IMR-90 (cell line): ENCODE data around the gene RNF43. TPM values are rescaled to one million over a fixed set of nuclear protein-coding genes. Genes with fewer than 3 reads are reported as not detected.

Experiments
- ATAC-seq: fragments of 200-7000 bp; cut with Tn5 transposase; 2 replicates; pipeline ENCODE4 v1.9.1; 2020; ENCODE audit warnings: low read depth, mild to moderate bottlenecking, moderate library complexity
- BruUV-seq: library from RNA; stranded (reverse); fragments of 400-500 nt; replicated peaks from 2 replicates; lab custom pipeline; 2021; lab: Mats Ljungman, UMichigan
- CTCF ChIA-PET: fragments of 300-600 bp; formaldehyde crosslinking; extraction: SDS; loops from one replicate; lab custom pipeline; 2021; ENCODE audit warnings: antibody characterized with exemption; lab: Yijun Ruan, JAX
- POLR2A ChIA-PET: fragments of 300-600 bp; sonication (Branson Sonifier 250); formaldehyde crosslinking; loops from one replicate; lab custom pipeline; 2022; ENCODE audit warnings: antibody characterized with exemption; ENCODE audit not compliant: unreplicated experiment; lab: Charles Lee
- DNase-seq: peaks from one replicate; pipeline ENCODE4 v3.0.0; 2013
- H2AFZ ChIP-seq: replicated peaks from 2 replicates; pipeline ENCODE3; 2013; ENCODE audit warnings: low read length, mild to moderate bottlenecking; ENCODE audit not compliant: poor library complexity
- H2AK5ac ChIP-seq: 2 replicates; pipeline ENCODE4 v1.6.1; 2013; ENCODE audit warnings: low read depth, low read length, inconsistent platforms
- H2AK9ac ChIP-seq: replicated peaks from 2 replicates; pipeline ENCODE3; 2013; ENCODE audit warnings: mild to moderate bottlenecking, low read depth, low read length, moderate library complexity; ENCODE audit not compliant: poor library complexity
- H2BK120ac ChIP-seq: 2 replicates; pipeline ENCODE4 v1.6.1; 2013; ENCODE audit warnings: low read depth, low read length, inconsistent platforms
- H2BK15ac ChIP-seq: 3 replicates; pipeline ENCODE4 v1.6.1; 2013; ENCODE audit warnings: low read depth, low read length, inconsistent platforms
- H2BK20ac ChIP-seq: 2 replicates; pipeline ENCODE4 v1.6.1; 2013; ENCODE audit warnings: low read depth, mild to moderate bottlenecking, inconsistent platforms, low read length, moderate library complexity
- H2BK5ac ChIP-seq: 2 replicates; pipeline ENCODE4 v1.6.1; 2013; ENCODE audit warnings: mild to moderate bottlenecking, low read depth, low read length, inconsistent platforms; ENCODE audit not compliant: poor library complexity, severe bottlenecking
- H3K14ac ChIP-seq: replicated peaks from 2 replicates; pipeline ENCODE4 v1.6.1; 2013; ENCODE audit warnings: low read depth, low read length, inconsistent platforms
- H3K18ac ChIP-seq: 2 replicates; pipeline ENCODE4 v1.6.1; 2013; ENCODE audit warnings: low read depth, low read length, control low read depth
- H3K23ac ChIP-seq: 2 replicates; pipeline ENCODE4 v1.6.1; 2013; ENCODE audit warnings: low read depth, low read length, inconsistent platforms
- H3K27ac ChIP-seq: 2 replicates; pipeline ENCODE4 v1.5.1; 2013; ENCODE audit warnings: mild to moderate bottlenecking, control low read depth, low read length; ENCODE audit not compliant: insufficient read depth
- H3K27me3 ChIP-seq: 2 replicates; pipeline ENCODE4 v1.6.1; 2013; ENCODE audit warnings: low read length; ENCODE audit not compliant: control insufficient read depth, insufficient read depth
- H3K36me3 ChIP-seq: 2 replicates; pipeline ENCODE4 v1.6.1; 2013; ENCODE audit warnings: low read length, mixed read lengths; ENCODE audit not compliant: control insufficient read depth, insufficient read depth
- H3K4ac ChIP-seq: 2 replicates; pipeline ENCODE4 v1.6.1; 2013; ENCODE audit warnings: low read depth, low read length, inconsistent platforms
- H3K4me1 ChIP-seq: 2 replicates; pipeline ENCODE4 v1.6.1; 2013; ENCODE audit warnings: low read length, mixed read lengths; ENCODE audit not compliant: control insufficient read depth, insufficient read depth
- H3K4me2 ChIP-seq: 2 replicates; pipeline ENCODE4 v1.6.1; 2013; ENCODE audit warnings: low read depth, mild to moderate bottlenecking, control low read depth, low read length, moderate library complexity
- H3K4me3 ChIP-seq: 2 replicates; pipeline ENCODE4 v1.5.1; 2013; ENCODE audit warnings: low read depth, mild to moderate bottlenecking, control low read depth, low read length, moderate library complexity; ENCODE audit not compliant: insufficient read depth
- H3K56ac ChIP-seq: 2 replicates; pipeline ENCODE4 v1.6.1; 2013; ENCODE audit warnings: low read length, inconsistent platforms; ENCODE audit not compliant: insufficient read depth; ENCODE audit errors: extremely low read depth
- H3K79me1 ChIP-seq, 2 experiments: 2 replicates each; pipeline ENCODE4 v1.6.1; 2013; ENCODE audit warnings: low read length in 2 of 2, inconsistent platforms in 1 of 2, low read depth in 1 of 2
- H3K9ac ChIP-seq: 2 replicates; pipeline ENCODE4 v1.6.1; 2013; ENCODE audit warnings: low read depth, low read length, control low read depth
- H3K9me1 ChIP-seq: 2 replicates; pipeline ENCODE4 v1.6.1; 2013; ENCODE audit warnings: low read length, inconsistent platforms; ENCODE audit not compliant: insufficient read depth
- H3K9me3 ChIP-seq: 2 replicates; pipeline ENCODE4 v1.6.1; 2013; ENCODE audit warnings: low read length; ENCODE audit not compliant: control insufficient read depth, insufficient read depth
- H4K20me1 ChIP-seq: 2 replicates; pipeline ENCODE4 v1.6.1; 2013; ENCODE audit warnings: low read length, inconsistent platforms; ENCODE audit not compliant: insufficient read depth
- H4K5ac ChIP-seq: 2 replicates; pipeline ENCODE4 v1.6.1; 2013; ENCODE audit warnings: mild to moderate bottlenecking, low read depth, low read length, control low read depth
- H4K8ac ChIP-seq, 2 experiments: 2 replicates each; pipeline ENCODE4 v1.6.1; 2013; ENCODE audit warnings: low read depth in 2 of 2, low read length in 2 of 2, control low read depth in 1 of 2, inconsistent platforms in 1 of 2
- H4K91ac ChIP-seq: 2 replicates; pipeline ENCODE4 v1.6.1; 2013; ENCODE audit warnings: low read depth, low read length, inconsistent platforms; ENCODE audit not compliant: insufficient read depth
- BHLHE40 ChIP-seq: fragments of 150-350 bp; IDR thresholded peaks from 2 replicates; pipeline ENCODE4 v1.6.1; 2016; ENCODE audit warnings: mild to moderate bottlenecking, low read depth, low read length
- CEBPB ChIP-seq: IDR thresholded peaks from 2 replicates; pipeline ENCODE4 v1.6.1; 2012; ENCODE audit warnings: low read depth, low read length, improper control_type of control experiment
- CHD1 ChIP-seq: IDR thresholded peaks from 2 replicates; pipeline ENCODE4 v1.6.1; 2012; ENCODE audit warnings: low read depth, low read length, improper control_type of control experiment
- FOS ChIP-seq: fragments of 150-350 bp; IDR thresholded peaks from 2 replicates; pipeline ENCODE4 v1.6.1; 2016; ENCODE audit warnings: low read depth, low read length
- MAFK ChIP-seq: IDR thresholded peaks from 2 replicates; pipeline ENCODE4 v1.6.1; 2012; ENCODE audit warnings: low read depth, low read length, improper control_type of control experiment
- MAZ ChIP-seq: IDR thresholded peaks from 2 replicates; pipeline ENCODE4 v1.6.1; 2012; ENCODE audit warnings: low read depth, mild to moderate bottlenecking, low read length, improper control_type of control experiment, moderate library complexity, borderline replicate concordance
- MXI1 ChIP-seq: IDR thresholded peaks from 2 replicates; pipeline ENCODE4 v1.6.1; 2012; ENCODE audit warnings: low read depth, mild to moderate bottlenecking, low read length, moderate library complexity, borderline replicate concordance
- NFE2L2 ChIP-seq: fragments of 150-350 bp; IDR thresholded peaks from 2 replicates; pipeline ENCODE4 v1.6.1; 2016; ENCODE audit warnings: low read depth, mild to moderate bottlenecking, low read length
- POLR2A ChIP-seq: IDR thresholded peaks from 2 replicates; pipeline ENCODE4 v1.6.1; 2012; ENCODE audit warnings: mild to moderate bottlenecking, low read depth, low read length
- RAD21 ChIP-seq: IDR thresholded peaks from 2 replicates; pipeline ENCODE4 v1.6.1; 2012; ENCODE audit warnings: low read length, improper control_type of control experiment
- RCOR1 ChIP-seq: IDR thresholded peaks from 2 replicates; pipeline ENCODE4 v1.6.1; 2012; ENCODE audit warnings: mild to moderate bottlenecking, low read length, improper control_type of control experiment; ENCODE audit not compliant: insufficient replicate concordance
- RFX5 ChIP-seq: IDR thresholded peaks from 2 replicates; pipeline ENCODE4 v1.8.0; 2012; ENCODE audit warnings: low read depth, mild to moderate bottlenecking, low read length, moderate library complexity
- SMC3 ChIP-seq: fragments of 150-350 bp; IDR thresholded peaks from 2 replicates; pipeline ENCODE4 v1.6.1; 2016; ENCODE audit warnings: low read depth, mild to moderate bottlenecking, antibody characterized with exemption, low read length, moderate library complexity
- WGBS, 2 experiments: methylation state at CpG; one replicate each; pipeline versions ENCODE4 v1.1.5 to v1.1.7; 2013; ENCODE audit warnings: missing lambda C conversion rate in 2 of 2; ENCODE audit not compliant: insufficient read length in 1 of 2; ENCODE audit errors: extremely low coverage in 2 of 2; 5-methylcytosine and 5-hydroxymethylcytosine counted together
- dilution Hi-C: fragments of 300-500 bp; cut with HindIII; formaldehyde crosslinking; loops from one replicate; pipeline ENCODE4 v1.14.3; 2018; ENCODE audit warnings: low sequenced_read_pairs; ENCODE audit not compliant: unreplicated experiment
- in situ Hi-C: fragments of 300-500 bp; cut with MboI; formaldehyde crosslinking; loops from 3 replicates; pipeline ENCODE4 v1.14.3; 2019; ENCODE audit warnings: low sequenced_read_pairs, inconsistent platforms, mixed read lengths
- intact Hi-C: fragments of 100-400 bp; cut with micrococcal nuclease; formaldehyde crosslinking; loops from 2 replicates; pipeline ENCODE4 v1.10.0; 2022
- polyA plus RNA-seq, 3 experiments: library from polyadenylated mRNA; depleted of rRNA; stranded (reverse); fragments of >200 nt; gene quantifications; 2 replicates each; pipeline ENCODE4 v1.2.3, GENCODE V29; 2012; ENCODE audit warnings: low replicate concordance in 1 of 3
- total RNA-seq: library from RNA; depleted of rRNA; stranded (reverse); fragments of >200 nt; gene quantifications from 2 replicates; pipeline ENCODE4 v1.2.3, GENCODE V29; 2012
- TF ChIP-seq, protein P1 (sequence below): fragments of 150-350 bp; IDR thresholded peaks from 2 replicates; pipeline ENCODE4 v1.6.1; 2016; ENCODE audit warnings: low read depth, mild to moderate bottlenecking, low read length, moderate library complexity, borderline replicate concordance
- TF ChIP-seq, protein P2 (sequence below): fragments of 150-350 bp; IDR thresholded peaks from 2 replicates; pipeline ENCODE4 v1.6.1; 2017; ENCODE audit warnings: mild to moderate bottlenecking, antibody characterized with exemption, low read length, low read depth
- TF ChIP-seq, protein P3 (sequence below): conservative IDR thresholded peaks from 2 replicates; pipeline ENCODE4 v1.5.1; 2012; ENCODE audit warnings: mild to moderate bottlenecking, low read depth, low read length, improper control_type of control experiment

The RNF43 gene
- total and polyA plus RNA-seq, 2 of the 4 experiments (the other 2 are of a cell fraction), result under 0.01 TPM; not detected in 1

DNA sequence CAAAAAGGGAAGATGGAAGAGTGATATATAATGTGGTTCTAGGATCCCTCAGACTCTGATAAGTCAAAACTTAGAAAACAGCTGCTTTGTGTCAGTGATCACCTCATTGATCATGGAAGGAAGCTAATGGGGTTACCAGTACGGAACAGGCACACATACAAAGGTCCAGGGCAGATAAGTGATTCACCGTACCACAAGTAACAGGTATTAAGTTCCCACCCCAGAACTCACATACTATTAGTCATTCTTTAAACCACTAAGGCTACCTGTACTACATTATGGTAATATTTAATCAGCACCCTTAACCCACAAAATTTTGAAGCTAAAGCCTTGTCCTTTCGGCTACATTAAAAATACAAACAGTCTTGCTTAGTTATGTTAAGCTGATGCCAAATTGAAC lies 17.4 kb downstream of the RNF43 start:
- no peak overlapping the region for H2AFZ ChIP-seq
- H2BK120ac ChIP-seq, result no peak overlapping the region
- ChIA-PET CTCF (no interaction called here), POLR2A (no interaction called here)
- DNase-seq, result no peak
- no peak overlapping the region for H3K23ac ChIP-seq
- no peak overlapping the region for H3K4me2 ChIP-seq
- intact Hi-C loops, result no loop called here
- no peak overlapping the region for H2AK9ac ChIP-seq
- dilution Hi-C loops, result no loop called here
- no peaks in the 10 kb centered on the region for H4K20me1 ChIP-seq
- no peak overlapping the region for H4K5ac ChIP-seq
- no peaks in the 10 kb centered on the region for H3K79me1 ChIP-seq
- TF ChIP-seq POLR2A, result no peak
- TF ChIP-seq, protein P1, sequence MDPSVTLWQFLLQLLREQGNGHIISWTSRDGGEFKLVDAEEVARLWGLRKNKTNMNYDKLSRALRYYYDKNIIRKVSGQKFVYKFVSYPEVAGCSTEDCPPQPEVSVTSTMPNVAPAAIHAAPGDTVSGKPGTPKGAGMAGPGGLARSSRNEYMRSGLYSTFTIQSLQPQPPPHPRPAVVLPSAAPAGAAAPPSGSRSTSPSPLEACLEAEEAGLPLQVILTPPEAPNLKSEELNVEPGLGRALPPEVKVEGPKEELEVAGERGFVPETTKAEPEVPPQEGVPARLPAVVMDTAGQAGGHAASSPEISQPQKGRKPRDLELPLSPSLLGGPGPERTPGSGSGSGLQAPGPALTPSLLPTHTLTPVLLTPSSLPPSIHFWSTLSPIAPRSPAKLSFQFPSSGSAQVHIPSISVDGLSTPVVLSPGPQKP, result no peak
- no peak for TF ChIP-seq RCOR1
- TF ChIP-seq CHD1, result no peak
- no peak for TF ChIP-seq MAZ
- no peak for TF ChIP-seq FOS
- no peak for TF ChIP-seq MAFK
- TF ChIP-seq, protein P2, sequence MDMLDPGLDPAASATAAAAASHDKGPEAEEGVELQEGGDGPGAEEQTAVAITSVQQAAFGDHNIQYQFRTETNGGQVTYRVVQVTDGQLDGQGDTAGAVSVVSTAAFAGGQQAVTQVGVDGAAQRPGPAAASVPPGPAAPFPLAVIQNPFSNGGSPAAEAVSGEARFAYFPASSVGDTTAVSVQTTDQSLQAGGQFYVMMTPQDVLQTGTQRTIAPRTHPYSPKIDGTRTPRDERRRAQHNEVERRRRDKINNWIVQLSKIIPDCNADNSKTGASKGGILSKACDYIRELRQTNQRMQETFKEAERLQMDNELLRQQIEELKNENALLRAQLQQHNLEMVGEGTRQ, result no peak
- TF ChIP-seq SMC3, result no peak
- no peak for TF ChIP-seq NFE2L2
- no peak for TF ChIP-seq MXI1
- no peak for TF ChIP-seq RAD21
- TF ChIP-seq, protein P3, sequence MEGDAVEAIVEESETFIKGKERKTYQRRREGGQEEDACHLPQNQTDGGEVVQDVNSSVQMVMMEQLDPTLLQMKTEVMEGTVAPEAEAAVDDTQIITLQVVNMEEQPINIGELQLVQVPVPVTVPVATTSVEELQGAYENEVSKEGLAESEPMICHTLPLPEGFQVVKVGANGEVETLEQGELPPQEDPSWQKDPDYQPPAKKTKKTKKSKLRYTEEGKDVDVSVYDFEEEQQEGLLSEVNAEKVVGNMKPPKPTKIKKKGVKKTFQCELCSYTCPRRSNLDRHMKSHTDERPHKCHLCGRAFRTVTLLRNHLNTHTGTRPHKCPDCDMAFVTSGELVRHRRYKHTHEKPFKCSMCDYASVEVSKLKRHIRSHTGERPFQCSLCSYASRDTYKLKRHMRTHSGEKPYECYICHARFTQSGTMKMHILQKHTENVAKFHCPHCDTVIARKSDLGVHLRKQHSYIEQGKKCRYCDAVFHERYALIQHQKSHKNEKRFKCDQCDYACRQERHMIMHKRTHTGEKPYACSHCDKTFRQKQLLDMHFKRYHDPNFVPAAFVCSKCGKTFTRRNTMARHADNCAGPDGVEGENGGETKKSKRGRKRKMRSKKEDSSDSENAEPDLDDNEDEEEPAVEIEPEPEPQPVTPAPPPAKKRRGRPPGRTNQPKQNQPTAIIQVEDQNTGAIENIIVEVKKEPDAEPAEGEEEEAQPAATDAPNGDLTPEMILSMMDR, result no peak
- TF ChIP-seq CEBPB, result no peak
- no peak for TF ChIP-seq BHLHE40
- no peak for TF ChIP-seq RFX5
- WGBS, 2 experiments, result no CpG with 5 or more reads among the region's 3 CpGs
- H2BK5ac ChIP-seq, result no peak overlapping the region
- H3K4ac ChIP-seq, result no peak overlapping the region
- H3K36me3 ChIP-seq, result no peaks in the 10 kb centered on the region
- H3K27ac ChIP-seq, result no peak overlapping the region
- BruUV-seq, result no TSS peak
- peaks cover 1% of the 10 kb centered on the region; the same call in 1 of the 2 replicates for H3K27me3 ChIP-seq
- in situ Hi-C loops, result no loop called here
- no peak overlapping the region for H3K14ac ChIP-seq
- no peak overlapping the region for H2BK15ac ChIP-seq
- H3K18ac ChIP-seq, result no peak overlapping the region
- no peak overlapping the region for H3K4me3 ChIP-seq
- no peak overlapping the region for H3K9ac ChIP-seq
- no peak overlapping the region for H2AK5ac ChIP-seq
- no peak overlapping the region for H4K8ac ChIP-seq
- H2BK20ac ChIP-seq, result no peak overlapping the region
- H4K91ac ChIP-seq, result no peak overlapping the region
- no peaks in the 10 kb centered on the region for H3K4me1 ChIP-seq
- no peaks in the 10 kb centered on the region for H3K9me1 ChIP-seq
- ATAC-seq, result no peak
- no peak overlapping the region for H3K56ac ChIP-seq
- no peaks in the 10 kb centered on the region for H3K9me3 ChIP-seq
